Stimulated activated CD8-positive, alpha-beta memory T cell treated with anti-CD3 and anti-CD28 coated beads, Interleukin-4, amount 100 ng/mL, for 4 hours (primary cell): ENCODE results near the gene KCNJ13.
"Not testable (repeated sequence)": the region's sequence is repeated elsewhere in the genome, so short reads cannot be mapped to it uniquely, and the experiment has no call there.

Experiments used
- DNase-seq, 2 donors: peaks; one replicate each; pipeline ENCODE4 v3.0.0-alpha.2; 2020; ENCODE audit warnings: low read depth in 2 of 2, low spot score in 1 of 2

Gene KCNJ13

GRCh38 chr2:232767866-232768265 lies 8.5 kb downstream of the KCNJ13 start:
- no peak for DNase-seq

DNA sequence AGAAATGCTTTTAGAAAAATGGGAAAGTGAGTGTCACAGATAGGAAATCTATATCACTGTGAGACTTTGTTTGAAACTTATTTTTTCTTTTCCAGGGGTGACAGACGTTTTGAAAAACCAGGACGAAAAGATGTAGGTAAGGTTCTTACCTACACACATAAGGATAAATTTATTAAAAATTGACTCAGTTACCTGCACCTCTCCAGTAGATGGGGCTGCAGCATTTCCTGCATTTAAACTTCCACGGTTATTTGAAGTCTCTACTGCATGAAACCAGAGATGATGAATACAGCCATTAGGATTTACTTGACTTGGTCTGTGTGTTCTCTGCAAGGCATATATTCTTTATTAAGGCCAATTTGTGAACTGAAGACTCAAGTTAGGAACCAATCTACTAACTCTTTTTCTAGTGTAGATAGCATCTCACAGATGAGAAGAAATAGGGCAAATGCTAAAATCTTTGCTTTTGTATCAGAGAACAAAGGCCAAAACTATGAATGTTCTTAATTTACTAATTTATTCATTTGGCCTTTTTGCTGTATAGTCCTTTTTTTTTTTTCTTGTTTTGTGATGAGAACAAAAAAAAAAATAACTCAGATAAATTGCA lies 15.0 kb downstream of the KCNJ13 start:
- DNase-seq = no peak

DNA sequence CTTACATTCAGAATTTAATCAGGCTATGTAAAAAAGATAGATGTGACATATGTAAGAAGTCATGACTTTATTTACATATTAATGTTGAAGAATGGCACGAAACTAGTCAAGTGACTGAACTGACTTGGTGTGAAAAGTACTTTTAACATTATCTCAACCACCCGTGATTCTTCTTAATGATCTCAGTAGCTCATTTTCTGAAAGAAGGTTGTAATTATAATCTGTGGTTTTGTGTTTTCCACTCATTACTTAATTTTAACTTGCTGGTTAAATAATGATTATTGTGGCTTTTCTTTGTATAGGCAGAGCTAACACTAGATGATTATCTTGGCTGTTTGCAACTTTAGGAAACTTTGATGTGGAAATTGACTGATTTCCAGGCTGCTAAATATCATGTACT lies 18.5 kb downstream of the KCNJ13 start:
- DNase-seq = no peak

DNA sequence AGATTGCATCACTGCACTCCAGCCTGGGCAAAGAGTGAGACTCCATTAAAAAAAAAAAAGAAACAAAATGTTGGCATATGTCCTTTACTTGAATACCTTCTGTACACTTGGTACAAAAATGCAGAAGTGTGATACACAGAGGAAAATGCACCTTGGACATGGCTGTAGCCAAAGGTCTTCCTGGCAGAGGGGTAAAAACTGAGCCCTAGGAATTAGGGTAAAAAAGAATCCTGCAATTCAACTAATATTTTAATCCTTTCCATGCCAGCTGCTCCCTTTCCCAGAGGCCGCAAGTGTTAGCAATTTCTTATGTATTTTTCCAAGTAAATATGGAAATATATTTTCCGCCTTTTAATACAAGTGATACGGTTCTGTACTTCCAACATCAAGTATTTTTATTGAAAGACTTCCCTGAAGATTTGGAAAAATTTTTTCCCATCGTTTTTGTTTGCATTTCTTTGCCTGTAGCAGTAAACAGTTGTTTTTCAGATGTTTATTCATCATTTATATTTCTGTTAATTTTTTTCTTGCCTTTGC lies 26.2 kb downstream of the KCNJ13 start:
- no peak for DNase-seq

GRCh38 chr2:232749331-232749730 lies 27.0 kb downstream of the KCNJ13 start:
- no peak for DNase-seq

GRCh38 chr2:232748038-232748437 lies 28.3 kb downstream of the KCNJ13 start:
- DNase-seq = no peak

DNA sequence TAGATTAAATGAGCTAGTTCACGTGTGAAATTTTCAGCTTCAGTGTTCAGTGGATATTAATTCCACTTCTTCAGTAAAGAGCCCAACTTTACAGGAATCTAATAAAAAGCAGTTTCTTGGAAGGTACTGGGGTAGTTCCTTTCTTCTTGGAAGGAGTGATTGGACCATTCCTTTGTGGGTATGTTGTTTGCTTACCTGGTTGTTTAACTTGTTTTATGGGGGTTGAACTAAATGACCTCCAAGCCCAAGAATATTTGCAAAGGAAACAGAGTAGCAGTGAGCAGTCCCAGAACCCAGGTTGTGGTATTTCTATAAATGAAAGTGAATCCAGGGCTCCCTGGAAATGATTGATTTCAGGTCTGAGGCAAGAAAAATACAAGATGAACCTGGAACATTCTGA lies 31.4 kb downstream of the KCNJ13 start:
- no peak for DNase-seq

- no peak for DNase-seq
These were observed 34.4 kb downstream of the KCNJ13 start for GRCh38 chr2:232741972-232742371.

GRCh38 chr2:232741294-232741693 lies 35.1 kb downstream of the KCNJ13 start:
- no peak for DNase-seq

GRCh38 chr2:232731470-232731869 lies 44.9 kb downstream of the KCNJ13 start:
- no peak for DNase-seq

- no peak for DNase-seq
These were observed 47.6 kb downstream of the KCNJ13 start for GRCh38 chr2:232728785-232729184.

- DNase-seq = no peak
These were observed 53.3 kb downstream of the KCNJ13 start for GRCh38 chr2:232723027-232723426.

DNA sequence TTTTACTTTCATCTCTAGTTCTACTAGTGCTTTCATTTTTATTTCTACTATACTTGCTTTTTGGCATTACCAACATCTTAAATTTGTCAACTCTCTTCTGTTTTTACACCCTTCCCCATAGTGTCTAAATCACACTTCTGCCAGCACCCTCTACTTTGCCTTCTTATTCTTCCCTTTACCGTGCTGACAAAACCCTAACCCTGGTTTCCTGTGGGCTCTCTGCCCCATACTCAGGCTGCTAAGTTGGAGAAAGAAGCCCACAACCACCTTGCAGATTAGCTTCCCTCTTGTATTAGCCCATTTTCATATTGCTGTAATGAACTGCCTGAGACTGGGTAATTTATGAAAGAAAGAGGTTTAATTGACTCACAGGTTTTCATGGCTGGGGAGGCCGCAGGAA lies 54.5 kb downstream of the KCNJ13 start:
- DNase-seq = no peak

GRCh38 chr2:232721261-232721660 lies 55.1 kb downstream of the KCNJ13 start:
- DNase-seq = no peak

- not testable (repeated sequence) for DNase-seq
These were observed 56.3 kb downstream of the KCNJ13 start for GRCh38 chr2:232720056-232720455.
